ENCODE data around the gene AHSP.
"Not testable (repeated sequence)": the region's sequence is repeated elsewhere in the genome, so short reads cannot be mapped to it uniquely, and the experiment has no call there.

AHSP gene

DNA sequence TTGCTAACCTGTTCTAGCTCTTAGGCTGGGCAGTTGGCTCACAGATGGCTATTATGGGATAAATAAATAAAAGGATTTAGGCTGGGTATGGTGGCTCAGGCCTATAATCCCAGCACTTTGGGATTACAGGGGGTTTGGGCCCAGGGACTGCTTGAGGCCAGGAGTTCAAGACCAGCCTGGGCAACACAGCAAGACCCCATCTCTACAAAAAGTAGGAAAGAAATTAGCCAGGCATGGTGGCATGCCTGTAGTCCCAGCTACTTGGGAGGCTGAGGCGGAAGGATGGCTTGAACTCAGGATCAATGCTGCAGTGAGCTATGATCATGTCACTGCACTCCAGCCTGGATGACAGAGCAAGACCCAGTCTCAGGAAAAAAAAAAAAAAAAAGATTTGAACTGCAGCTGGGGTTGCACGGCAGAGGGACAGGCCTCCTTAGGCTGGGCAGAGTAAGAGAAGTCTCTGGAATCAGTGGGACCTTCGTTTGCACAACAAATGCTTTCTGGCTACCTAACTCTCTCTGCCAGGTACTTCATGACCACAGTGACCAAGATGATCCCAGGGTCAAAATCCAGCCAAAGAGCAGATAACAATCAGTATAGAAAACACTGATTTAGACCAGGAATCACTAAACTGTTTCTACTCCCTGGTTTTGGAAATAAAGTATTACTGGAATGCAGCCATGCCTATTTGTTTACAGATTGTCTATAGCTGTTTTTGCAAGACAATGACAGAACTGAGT lies 26.3 kb upstream of the AHSP start:
- no peak for DNase-seq

DNA sequence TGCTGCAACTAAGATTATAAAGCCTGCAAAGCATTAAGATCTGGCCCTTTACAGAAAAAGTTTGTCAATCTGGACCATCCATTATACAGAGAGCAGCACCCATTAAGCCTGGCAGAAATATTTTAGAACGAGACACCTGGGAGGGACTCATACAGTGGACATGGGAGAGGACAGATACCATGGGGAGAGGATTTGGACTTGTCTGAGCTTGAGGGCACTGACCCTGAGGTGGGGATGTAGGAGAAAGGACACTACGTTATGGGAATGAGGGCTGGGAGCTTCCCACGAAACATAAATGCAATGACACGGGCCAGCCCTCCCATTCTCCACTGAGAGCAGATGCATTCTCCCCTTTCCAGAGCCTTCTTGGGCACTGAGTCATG lies 25.7 kb upstream of the AHSP start:
- no peak for DNase-seq

DNA sequence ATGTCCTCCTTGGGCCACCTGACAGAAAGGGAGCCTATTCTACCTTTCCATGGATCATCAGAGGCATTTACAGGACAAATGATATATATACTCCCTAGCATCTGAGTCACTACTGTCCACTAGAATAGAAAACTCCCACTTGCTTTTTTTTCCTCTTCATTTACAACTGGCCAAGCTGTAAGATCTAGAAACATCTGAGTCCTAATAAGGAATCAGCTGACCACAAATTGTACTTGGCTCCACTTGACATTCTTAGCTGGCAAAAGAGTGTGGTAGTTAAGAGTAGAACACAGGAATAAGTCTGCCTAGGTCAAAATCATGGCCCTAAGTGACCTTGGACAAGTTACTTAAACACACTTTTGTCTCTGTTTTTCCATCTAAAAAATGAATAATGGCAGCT lies 24.7 kb upstream of the AHSP start:
- DNase-seq, result no peak

DNA sequence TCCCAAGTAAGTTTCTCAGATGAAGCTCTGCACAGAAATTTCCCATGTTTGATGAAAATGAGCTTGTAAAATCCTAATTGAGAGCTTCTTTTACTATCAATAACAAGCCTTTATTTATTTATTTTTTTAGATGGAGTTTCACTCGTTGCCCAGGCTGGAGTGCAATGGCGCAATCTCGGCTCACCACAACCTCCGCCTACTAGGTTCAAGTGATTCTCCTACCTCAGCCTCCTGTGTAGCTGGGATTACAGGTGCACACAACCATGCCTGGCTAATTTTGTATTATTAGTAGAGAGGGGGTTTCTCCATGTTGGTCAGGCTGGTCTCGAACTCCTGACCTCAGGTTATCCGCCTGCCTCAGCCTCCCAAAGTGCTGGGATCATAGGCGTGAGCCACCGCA lies 24.1 kb upstream of the AHSP start:
- DNase-seq, result not testable (repeated sequence)

DNA sequence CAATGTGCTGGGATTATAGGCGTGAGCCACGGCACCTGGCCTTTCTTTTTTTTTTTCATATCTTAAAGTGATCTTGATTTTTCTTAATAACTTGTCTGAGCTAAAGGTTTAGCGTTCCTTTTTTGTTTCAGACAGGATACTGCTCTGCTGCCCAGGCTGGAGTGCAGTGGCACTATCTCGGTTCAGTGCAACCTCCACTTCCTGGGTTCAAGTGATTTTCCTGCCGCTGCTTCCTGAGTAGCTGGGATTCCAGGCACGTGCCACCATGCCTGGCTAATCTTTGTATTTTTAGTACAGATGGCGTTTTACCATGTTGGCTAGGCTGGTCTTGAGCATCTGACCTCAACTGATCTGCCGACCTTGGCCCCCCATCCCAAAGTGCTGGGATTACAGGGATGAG lies 23.5 kb upstream of the AHSP start:
- no peak for DNase-seq

DNA sequence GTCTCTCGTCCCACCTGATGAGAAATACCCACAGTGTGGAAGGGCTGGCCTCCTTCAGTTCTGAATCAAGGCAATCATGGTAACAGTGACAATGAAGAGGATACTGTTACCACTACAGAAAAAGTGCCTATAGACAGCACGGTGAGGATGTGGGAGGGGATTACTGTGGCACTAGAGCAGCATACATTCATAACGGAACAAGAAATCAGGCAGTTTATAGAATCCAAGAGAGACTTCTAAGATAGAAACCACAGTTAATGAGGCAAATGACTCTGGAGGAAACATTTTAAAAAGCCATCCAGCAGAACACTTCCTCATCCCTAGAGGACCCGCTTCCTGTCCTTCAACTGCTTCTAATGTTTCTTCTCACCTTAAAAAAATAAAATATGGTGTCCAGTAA lies 22.2 kb upstream of the AHSP start:
- DNase-seq, result no peak

DNA sequence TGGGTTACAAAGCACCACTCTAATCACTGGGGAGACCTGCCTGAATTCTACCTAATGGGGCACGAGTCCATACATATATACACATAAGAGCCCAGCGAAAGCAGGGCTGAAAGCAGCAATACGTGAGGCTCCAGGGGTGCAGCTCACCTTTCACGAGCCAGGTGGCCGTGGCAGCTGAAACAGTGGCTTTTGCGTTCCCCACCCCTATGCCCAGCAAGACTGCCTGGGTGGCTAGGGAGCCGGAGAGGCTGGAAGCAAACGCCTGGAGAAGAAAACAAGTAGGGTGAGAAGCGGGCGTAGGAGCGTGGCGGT lies 20.1 kb upstream of the AHSP start:
- no peak for DNase-seq

DNA sequence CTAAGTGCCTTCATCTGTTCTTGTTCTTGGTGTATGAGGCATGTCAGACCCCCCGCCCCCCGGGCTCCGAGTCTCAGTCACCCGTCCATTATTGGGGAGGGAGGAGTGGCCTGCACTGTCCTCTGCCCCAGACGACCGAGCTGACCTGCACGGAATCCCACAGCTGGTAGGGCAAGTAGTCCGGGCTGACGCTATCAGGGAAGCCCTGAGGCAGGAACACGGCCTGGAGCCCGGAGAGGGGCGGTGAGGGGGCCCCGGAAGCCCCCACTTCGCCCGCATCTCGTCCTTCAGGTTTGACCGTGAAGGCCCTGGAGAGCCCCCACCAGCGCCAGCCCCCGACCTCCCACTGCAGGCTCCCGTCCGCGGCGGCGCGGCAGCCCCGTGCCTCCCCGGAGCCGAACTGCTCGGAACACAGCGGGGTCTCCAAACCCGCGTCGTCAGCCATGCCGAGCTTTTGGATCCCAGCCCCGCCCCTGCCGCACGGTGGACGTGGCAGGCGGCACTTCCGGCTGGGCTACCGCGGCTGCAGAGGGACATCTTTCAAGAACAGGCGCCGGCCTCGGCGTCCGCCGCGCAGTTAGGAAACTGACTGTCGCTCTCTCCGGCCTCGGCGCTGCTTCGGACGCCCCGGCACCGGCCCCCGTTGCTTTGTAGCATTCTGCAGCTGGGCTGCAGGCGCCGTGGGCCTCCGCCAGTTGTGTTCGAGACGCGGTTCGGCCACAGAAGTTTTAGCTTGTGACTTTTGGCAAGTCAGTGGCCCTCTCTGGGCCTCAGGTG lies 19.6 kb upstream of the AHSP start, which contains the start of gene RUSF1:
TSS of gene RUSF1 (minus strand) at position 463 of the 777 bp plus-strand sequence. CDS start at position 445, 18 bp downstream.
- DNase-seq, result peak; percentile 46

DNA sequence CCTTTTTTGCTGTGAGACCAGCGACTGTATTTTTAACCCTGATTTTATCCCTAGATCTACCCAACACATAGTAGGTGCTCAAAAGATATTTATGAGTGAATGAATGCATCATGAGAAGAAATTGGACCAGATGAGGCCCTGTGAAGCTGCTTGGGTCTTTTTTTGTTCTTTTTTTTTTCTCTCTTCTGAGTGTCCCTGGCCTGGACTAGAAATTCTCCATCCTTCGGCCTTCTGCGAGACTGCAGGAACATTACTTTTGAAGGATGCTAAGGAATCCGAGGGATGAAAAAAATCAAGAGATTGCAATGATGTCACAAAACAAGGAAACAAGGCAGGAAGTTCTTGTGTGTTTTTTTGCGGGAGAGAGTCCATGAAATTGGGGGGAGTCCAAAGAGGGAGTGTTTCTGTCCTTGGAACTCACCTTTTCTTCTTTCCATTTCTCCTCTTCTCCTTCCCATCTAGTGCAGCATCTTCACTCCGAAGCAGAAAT lies 18.9 kb upstream of the AHSP start:
- DNase-seq, result no peak

DNA sequence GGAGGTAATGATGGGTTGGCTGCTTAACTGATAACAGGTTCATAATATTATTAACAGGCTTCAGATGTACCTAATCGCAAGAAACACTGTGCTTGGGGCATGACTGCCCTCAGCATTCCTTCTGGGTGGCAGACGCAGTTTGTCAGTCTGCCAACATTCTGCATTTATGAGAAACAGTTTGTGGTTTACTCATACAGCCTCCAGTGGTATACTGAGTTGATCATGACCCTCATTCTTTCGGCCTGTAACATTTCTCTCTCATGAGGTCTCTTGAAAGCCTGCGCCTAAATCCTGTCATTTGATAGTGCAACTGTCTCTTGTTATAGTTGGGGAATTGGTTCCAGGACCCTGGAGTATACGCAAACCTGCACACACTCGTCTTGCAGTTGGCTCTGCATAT lies 14.6 kb upstream of the AHSP start:
- no peak for DNase-seq

DNA sequence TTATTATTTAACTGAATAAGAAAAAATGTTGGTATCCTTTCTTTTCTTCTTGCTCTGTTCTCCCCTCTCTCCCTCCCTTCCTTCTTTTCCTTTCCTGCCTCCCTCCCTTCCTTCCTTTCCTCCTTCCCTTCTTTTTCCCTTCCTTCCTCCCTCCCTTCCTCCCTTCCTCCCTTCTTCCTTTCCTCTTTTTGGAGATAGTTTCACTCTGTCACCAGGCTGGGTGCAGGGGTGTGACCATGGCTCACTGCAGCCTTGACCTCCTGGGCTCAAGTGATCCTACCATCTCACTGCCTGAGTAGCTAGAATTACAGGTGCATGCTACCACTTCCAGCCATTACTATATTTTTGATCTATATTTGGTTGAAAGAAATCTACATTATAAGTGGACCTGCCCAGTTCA lies 13.8 kb upstream of the AHSP start:
- DNase-seq, result no peak

DNA sequence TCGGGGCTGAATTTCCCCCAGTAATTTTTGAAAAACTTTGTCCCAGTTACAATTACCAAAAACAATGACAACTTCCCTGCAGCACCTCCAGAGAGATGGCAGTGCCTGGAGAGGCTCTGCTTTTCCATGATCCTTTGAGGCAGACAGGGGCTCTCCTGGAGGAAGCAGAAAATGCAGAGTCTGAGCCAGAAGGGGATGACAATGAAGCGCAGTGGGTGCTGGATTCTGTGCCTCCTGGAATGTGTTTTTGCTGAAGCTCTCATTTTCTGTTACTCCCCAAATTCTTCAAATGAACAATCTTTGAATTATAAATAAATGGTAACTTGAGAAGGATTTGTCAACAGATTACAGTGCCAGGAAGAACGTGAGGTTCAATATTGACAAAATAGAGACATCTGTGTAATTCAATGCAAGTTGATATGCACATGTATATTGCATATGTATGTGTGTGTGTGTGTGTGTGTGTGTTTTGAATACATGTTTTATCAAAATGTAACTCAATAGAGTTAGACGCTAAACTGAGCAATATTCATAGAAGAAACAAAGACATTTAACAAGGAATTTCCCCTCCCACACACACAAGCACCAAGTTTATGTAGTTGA lies 9.8 kb upstream of the AHSP start:
- DNase-seq, result no peak

DNA sequence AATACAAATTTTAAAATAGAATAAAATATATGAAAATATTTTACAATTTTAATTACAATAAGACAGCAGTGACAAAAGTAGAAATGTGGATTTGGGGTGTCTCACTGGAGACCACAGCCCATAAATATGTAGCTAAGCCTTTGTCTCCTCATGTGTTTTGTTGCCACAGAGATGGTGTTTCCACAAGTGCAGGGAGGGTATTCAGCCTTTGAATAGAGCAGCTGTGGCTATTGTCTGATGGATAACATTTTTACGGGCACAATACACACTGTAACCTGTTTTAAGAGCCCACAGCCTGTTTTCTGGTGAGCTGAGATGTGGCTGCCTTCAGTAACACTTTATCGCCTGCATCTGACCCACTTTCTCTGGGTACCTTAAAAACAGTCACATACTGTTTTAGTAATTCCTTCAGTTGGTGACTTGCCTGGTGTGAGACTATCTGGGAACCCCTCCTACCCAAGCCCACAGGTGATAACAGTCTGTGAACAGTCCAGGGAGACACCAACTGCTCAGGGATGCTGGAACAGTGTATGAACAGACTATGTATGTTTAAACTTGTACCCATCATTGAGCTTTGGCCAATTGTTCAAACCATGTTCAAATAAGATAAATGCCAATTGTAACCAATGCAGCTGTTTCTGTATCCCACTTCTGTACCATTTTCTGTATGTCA lies 7.8 kb upstream of the AHSP start:
- DNase-seq, result no peak

DNA sequence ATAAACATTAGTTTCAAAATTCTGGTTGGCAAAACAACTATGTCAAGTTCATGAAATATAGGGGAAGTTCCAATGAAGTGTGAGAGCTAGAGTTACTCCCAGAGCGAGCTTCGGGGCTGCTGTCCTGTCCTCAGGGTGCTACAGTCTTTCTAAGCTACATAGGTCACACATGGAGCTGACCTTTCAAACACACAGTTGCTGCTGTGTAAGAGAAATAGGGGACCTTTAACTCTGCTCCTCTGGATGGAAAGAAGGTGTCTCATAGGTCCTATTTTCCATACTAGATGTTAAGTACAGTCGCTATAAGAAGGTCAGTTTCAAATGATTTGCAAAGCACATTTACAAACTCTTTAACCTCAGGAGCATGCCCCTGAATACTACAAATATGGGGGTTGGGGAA lies 6.3 kb upstream of the AHSP start:
- no peak for DNase-seq

DNA sequence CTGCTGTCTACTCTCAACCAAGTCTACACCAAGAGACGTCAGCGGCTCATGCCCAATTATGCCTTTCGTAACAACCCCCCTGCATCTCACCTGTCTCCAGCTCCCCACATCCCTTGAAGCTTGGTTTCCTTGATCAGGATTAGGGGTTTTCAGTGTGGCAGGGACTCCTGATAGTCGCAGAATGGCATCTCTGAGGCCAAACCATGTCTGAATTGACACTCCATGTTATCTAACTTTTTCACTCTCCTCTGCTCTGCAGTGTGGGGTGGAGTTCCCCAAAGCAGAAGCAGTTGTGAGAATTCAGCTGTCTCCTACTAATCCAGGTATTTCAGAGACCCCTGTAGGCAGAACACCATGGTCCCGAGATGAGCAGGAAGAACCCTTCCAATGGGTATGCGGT lies 5.6 kb upstream of the AHSP start:
- DNase-seq, result no peak

DNA sequence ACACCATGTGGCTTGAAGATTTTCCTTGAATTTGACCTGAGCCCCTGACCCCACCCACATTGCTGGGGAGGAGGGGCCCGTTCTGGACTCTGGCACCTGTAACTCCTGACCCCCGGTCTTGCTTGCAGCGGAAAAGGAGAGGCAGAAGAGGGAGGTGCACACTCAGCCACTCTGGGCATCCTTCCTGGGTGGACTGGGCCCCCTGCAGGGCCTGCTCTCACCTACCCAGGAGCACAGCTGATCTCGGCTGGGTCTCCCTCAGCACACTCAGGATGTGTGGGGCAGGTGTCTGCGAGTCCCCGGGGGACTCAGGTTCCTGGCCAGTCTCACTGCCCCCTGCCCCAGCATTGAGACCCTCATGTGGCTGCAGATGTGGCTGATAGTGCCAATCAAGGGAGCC lies 3.9 kb upstream of the AHSP start:
- DNase-seq, result not testable (repeated sequence)

DNA sequence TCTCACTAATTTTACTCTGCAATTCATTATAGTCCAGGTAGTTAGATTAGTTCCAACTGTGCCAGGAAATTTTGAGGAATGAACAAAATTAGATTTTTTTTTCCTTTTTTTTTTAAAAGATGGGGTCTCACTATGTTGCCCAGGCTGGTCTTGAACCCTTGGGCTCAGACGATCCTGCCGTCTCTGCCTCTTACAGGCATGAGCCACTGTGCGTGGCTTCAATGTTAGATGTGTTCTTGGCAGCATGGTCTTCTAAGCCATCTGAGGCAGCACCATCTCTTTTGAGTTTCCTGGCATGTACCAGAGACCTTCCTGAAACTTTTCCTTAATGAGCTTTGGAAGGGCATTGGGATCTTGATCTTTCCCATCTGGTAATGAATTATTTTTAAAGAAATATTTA lies 2.6 kb upstream of the AHSP start:
- DNase-seq, result no peak

DNA sequence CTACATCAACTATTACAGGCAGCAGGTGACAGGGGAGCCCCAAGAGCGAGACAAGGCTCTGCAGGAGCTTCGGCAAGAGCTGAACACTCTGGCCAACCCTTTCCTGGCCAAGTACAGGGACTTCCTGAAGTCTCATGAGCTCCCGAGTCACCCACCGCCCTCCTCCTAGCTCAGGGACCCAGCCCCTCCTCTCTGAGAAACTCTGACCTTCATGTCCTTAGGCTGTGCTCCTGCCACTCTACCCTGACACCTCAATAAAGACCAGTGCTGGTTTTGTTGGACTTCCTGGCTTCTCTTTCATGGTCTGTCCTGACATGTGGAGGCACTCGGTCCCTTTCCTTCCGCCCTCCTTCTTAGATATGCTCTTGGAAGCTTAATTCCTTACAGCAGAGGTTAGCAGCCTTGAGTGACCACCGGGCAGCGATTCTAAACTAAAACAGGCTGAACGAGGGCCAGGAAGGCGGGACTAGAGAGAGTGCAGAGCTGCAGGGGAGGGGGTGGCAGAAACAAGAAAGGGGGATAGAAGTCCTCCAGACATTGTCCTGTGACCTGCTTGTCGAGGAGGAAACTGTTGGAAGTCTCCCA lies 915 bp downstream of the AHSP start:
- DNase-seq, result no peak

DNA sequence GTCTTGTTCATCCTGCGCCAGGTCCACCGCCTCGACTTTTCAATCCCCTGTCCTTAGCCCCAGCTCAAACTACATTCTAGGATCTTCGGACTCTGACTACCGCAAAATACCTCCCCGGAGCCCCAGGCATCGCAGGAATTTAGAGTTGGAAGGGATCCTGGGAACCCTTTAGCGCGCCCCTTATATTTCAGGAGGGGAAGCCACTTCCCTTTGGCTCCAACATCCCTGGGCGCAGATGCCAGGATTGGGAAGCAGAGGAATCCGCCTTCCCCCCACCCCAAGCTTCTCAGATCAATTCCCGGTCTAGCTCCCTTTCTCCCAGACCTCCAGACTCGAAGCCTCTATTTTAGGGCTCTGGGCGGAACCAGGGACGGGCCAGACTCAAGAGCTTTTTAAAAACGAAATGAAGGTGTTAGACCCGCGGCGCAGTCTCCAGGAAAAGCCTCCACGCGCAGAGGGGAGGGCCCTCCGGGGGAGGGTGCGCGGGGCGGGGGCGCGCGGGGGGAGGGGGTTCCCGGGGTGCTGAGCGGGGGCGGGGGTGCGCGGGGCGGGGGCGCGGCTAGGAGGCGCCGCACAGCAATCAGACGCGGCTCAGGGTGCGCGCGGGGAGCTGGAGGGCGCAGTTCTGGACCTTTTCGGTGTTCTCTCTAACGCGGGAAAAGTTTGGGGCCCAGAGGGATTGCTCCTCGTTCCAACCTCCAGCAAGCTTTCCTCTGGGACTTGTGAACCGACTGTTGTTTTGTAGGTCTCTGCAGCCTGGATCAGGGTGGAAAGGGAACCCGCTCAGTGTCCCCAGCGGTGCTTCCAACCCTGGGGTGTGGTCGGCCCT lies 1.6 kb downstream of the AHSP start:
- no peak for DNase-seq

DNA sequence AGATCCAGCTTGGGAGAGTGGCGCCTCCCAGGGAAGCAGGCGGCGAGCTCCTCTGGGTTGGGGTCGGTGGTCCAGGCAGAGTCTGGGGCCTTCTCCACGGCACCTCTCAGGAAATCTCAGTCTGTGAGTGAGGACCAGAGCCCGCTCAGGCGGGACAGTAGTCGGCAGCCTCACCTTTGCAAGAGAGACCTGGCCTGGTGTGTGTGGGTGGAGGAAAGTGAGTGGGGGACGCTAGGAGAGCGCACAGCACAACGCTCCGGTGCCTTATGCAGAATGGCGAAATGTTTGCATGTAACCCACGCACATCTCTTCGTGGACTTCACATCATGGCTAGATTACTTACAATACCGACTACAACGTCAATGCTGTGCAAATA lies 2.2 kb downstream of the AHSP start:
- DNase-seq, result no peak

DNA sequence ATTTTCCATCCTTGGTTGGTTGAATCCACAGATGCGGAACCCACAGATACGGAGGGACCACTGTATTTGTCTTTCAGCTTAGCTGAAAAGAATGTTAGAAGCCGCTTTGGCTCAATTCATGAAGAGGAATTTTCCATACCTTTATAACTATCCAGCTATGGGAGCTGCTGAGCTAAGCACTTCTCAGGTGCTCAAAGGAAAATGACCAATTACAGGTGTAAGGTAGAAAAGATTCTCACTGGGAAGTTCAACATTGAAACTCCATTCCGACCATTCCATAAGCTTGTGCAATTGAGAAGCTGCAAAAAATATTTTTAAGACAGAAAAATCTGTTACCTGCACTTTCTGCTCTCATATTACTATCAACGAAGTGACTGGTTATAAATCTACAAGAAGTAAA lies 2.7 kb downstream of the AHSP start:
- DNase-seq, result no peak

DNA sequence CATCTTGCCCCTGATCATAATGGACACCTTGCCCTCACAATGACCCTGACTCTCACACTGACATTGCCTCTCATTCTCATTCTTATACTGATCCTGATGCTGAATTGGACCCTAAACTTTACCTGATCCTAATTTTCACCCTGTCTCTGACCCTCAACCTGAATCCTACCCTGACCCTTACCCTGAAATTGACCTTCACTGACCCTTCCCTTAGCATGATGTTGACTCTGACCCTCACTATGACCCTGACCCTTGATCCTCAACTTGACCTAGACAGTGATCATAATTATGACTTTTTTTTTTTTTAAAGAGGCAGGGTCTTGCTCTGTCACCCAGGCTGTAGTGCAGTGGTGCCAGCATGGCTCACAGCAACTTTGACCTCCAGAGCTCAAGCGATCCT lies 3.4 kb downstream of the AHSP start:
- DNase-seq, result no peak

Measured in NCI-H1694 treated with DMSO at 0.1 percent for 48 hours (cell line).